OCI-LY3 (cell line): Measurements from ENCODE around the gene SPX.

ENCODE experiments used
- EZH2phosphoT487 ChIP-seq: fragments of 200-600 bp; shearing (Covaris generic); IDR thresholded peaks from 2 replicates; pipeline ENCODE4 v1.6.1; 2018; ENCODE audit warnings: antibody characterized with exemption, mixed run types, low read depth
- TF ChIP-seq, protein P1 (sequence below): fragments of 200-600, 300-600 bp; sonication (generic); IDR thresholded peaks from 2 replicates; pipeline ENCODE4 v1.5.1; 2014; ENCODE audit warnings: antibody characterized with exemption, low read length, low read depth

DNA sequence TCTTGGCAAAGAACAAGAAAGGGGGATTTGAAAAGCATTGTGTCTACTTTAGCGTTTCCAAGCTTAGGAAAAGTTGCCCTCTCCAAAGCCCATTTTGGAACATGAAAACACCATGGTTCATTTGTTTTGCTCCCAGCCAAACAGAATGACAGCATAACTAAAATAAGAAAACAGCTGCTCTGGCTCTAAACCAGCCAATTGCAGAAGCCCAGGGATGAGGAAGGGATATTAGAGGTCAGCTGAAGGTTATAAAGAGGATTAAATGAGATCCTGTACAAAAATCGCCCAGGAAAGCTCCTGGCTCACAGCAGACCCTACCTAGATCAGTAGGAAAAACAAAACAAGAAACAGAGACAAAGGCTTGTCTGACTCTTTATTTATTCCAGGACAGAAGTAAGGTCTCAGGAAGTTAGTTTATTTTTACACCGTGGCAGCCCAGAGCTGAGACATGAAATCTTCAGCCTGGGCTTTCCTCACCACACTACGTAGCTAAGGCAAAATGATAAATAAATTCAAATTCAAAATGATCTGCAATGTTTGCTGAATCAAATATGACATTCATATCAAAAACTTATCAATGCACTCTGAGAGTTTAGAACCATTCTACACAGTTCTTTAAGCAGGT lies 25.9 kb downstream of the SPX start:
- TF ChIP-seq, protein P1, sequence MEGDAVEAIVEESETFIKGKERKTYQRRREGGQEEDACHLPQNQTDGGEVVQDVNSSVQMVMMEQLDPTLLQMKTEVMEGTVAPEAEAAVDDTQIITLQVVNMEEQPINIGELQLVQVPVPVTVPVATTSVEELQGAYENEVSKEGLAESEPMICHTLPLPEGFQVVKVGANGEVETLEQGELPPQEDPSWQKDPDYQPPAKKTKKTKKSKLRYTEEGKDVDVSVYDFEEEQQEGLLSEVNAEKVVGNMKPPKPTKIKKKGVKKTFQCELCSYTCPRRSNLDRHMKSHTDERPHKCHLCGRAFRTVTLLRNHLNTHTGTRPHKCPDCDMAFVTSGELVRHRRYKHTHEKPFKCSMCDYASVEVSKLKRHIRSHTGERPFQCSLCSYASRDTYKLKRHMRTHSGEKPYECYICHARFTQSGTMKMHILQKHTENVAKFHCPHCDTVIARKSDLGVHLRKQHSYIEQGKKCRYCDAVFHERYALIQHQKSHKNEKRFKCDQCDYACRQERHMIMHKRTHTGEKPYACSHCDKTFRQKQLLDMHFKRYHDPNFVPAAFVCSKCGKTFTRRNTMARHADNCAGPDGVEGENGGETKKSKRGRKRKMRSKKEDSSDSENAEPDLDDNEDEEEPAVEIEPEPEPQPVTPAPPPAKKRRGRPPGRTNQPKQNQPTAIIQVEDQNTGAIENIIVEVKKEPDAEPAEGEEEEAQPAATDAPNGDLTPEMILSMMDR: no peak
- no peak for TF ChIP-seq EZH2phosphoT487
